Stimulated activated naive CD4-positive, alpha-beta T cell treated with Interleukin-2 at 50 U/mL for 16 hours (primary cell): Measurements from ENCODE around the gene SUPT5H.

Source experiments
- DNase-seq: peaks from one replicate; lab custom pipeline; 2025; lab: John Stamatoyannopoulos, UW

Gene SUPT5H

GRCh38 chr19:39524495-39524894, 79.1 kb downstream of the SUPT5H start:
- no peak for DNase-seq

- no peak for DNase-seq
Measured at GRCh38 chr19:39525205-39525604, 79.8 kb downstream of the SUPT5H start.
